HepG2 (cell line): Measurements from ENCODE around the gene WDFY1. TPM values are rescaled to one million over a fixed set of nuclear protein-coding genes. Genes with fewer than 3 reads are reported as not detected.

ENCODE experiments used
- AGO2 ChIP-seq: fragments of 200-400 bp; formaldehyde crosslinking; optimal IDR thresholded peaks from 2 replicates; pipeline ENCODE3; 2017; ENCODE audit warnings: mild to moderate bottlenecking, low read depth, low read length, moderate library complexity
- ELF1 ChIP-seq: sonication (generic); formaldehyde crosslinking; IDR thresholded peaks from 2 replicates; pipeline ENCODE4 v1.4.0; 2020; ENCODE audit warnings: missing genetic modification reagents
- FOXM1 ChIP-seq: sonication (generic); formaldehyde crosslinking; IDR thresholded peaks from 2 replicates; pipeline ENCODE4 v1.5.0; 2020; ENCODE audit warnings: missing genetic modification reagents
- HMGA1 ChIP-seq: sonication (generic); formaldehyde crosslinking; conservative IDR thresholded peaks from 2 replicates; pipeline ENCODE4 v1.4.0; 2020; ENCODE audit warnings: missing genetic modification reagents
- HNF4A ChIP-seq: sonication (generic); formaldehyde crosslinking; IDR thresholded peaks from 2 replicates; pipeline ENCODE4 v1.4.0; 2020; ENCODE audit warnings: missing genetic modification reagents
- IRF2 ChIP-seq: IDR thresholded peaks from 2 replicates; pipeline ENCODE4 v1.6.1; 2018; ENCODE audit warnings: missing genetic modification reagents, missing compliant biosample characterization
- KDM6A ChIP-seq: IDR thresholded peaks from 2 replicates; pipeline ENCODE4 v1.6.1; 2016; ENCODE audit warnings: low read depth
- MAFF ChIP-seq: IDR thresholded peaks from 2 replicates; pipeline ENCODE4 v1.6.1; 2011; ENCODE audit warnings: low read depth, low read length, improper control_type of control experiment
- NFIB ChIP-seq: sonication (generic); formaldehyde crosslinking; IDR thresholded peaks from 2 replicates; pipeline ENCODE4 v1.9.0; 2021; ENCODE audit warnings: missing genetic modification reagents, mild to moderate bottlenecking, borderline replicate concordance
- RBM39 ChIP-seq: fragments of 200-400 bp; formaldehyde crosslinking; IDR thresholded peaks from one replicate; pipeline ENCODE4 v1.6.1; 2018; ENCODE audit warnings: antibody characterized with exemption, mild to moderate bottlenecking, low read depth, low read length; ENCODE audit not compliant: poor library complexity, severe bottlenecking
- RELA ChIP-seq: sonication (generic); formaldehyde crosslinking; IDR thresholded peaks from 2 replicates; pipeline ENCODE4 v1.4.0; 2020; ENCODE audit warnings: missing genetic modification reagents
- SMC3 ChIP-seq: IDR thresholded peaks from 2 replicates; pipeline ENCODE4 v1.6.1; 2011; ENCODE audit warnings: low read length, improper control_type of control experiment
- SP2 ChIP-seq: sonication (generic); formaldehyde crosslinking; IDR thresholded peaks from 2 replicates; pipeline ENCODE4 v1.5.1; 2020; ENCODE audit warnings: mild to moderate bottlenecking, missing genetic modification reagents
- TCF12 ChIP-seq, 2 experiments: fragments of 450-650 bp in 1 of 2; sonication (generic) in 1 of 2; formaldehyde crosslinking in 1 of 2; IDR thresholded peaks; 2 replicates each; pipeline versions ENCODE4 v1.6.1 to v1.8.0; 2017 to 2022; ENCODE audit warnings: antibody characterized with exemption in 1 of 2, mild to moderate bottlenecking in 1 of 2, missing genetic modification reagents in 1 of 2, moderate library complexity in 1 of 2
- WIZ ChIP-seq: sonication (generic); formaldehyde crosslinking; IDR thresholded peaks from 2 replicates; pipeline ENCODE4 v1.5.1; 2020; ENCODE audit warnings: mild to moderate bottlenecking, missing genetic modification reagents
- ZFAT ChIP-seq: sonication (generic); formaldehyde crosslinking; conservative IDR thresholded peaks from 2 replicates; pipeline ENCODE4 v1.8.1; 2023; ENCODE audit warnings: missing genetic modification reagents, inconsistent platforms
- ZNF251 ChIP-seq: sonication (generic); formaldehyde crosslinking; IDR thresholded peaks from 2 replicates; pipeline ENCODE4 v1.9.0; 2021; ENCODE audit warnings: mild to moderate bottlenecking, missing genetic modification reagents
- ZNF678 ChIP-seq: sonication (generic); formaldehyde crosslinking; IDR thresholded peaks from 2 replicates; pipeline ENCODE4 v1.4.0; 2020; ENCODE audit warnings: mild to moderate bottlenecking, missing genetic modification reagents
- ZNF724P ChIP-seq: sonication (generic); formaldehyde crosslinking; IDR thresholded peaks from 2 replicates; pipeline ENCODE4 v1.8.0; 2022; ENCODE audit warnings: missing genetic modification reagents, borderline replicate concordance
- ZNF781 ChIP-seq: sonication (generic); formaldehyde crosslinking; IDR thresholded peaks from 2 replicates; pipeline ENCODE4 v1.5.1; 2020; ENCODE audit warnings: borderline replicate concordance, mild to moderate bottlenecking, missing genetic modification reagents; ENCODE audit errors: not compliant biosample characterization
- ZNF841 ChIP-seq: sonication (generic); formaldehyde crosslinking; IDR thresholded peaks from 2 replicates; pipeline ENCODE4 v1.8.1; 2023; ENCODE audit warnings: missing genetic modification reagents, borderline replicate concordance
- polyA plus RNA-seq, 8 experiments: library from polyadenylated mRNA; depleted of rRNA in 3 of 8; stranded (reverse) in 7 of 8; unstranded in 1 of 8; fragments of >200 nt; fragmentation: Illumina TruSeq in 4 of 8; extraction: Trizol in 4 of 8; gene quantifications; 2 replicates each; pipeline versions ENCODE4 v1.2.1 to v1.2.3, GENCODE V29; 2011 to 2016; ENCODE audit warnings: low read depth in 4 of 8, missing spikeins in 1 of 8, mixed read lengths in 1 of 8; ENCODE audit not compliant: insufficient read depth in 1 of 8
- total RNA-seq, 5 experiments: library from RNA; depleted of rRNA; stranded (reverse); fragments of >200 nt; fragmentation: Illumina TruSeq; extraction: Trizol; gene quantifications; 2 replicates each; pipeline ENCODE4 v1.2.3, GENCODE V29; 2016; ENCODE audit warnings: low read depth in 1 of 5
- TF ChIP-seq, protein P1 (sequence below): sonication (generic); formaldehyde crosslinking; IDR thresholded peaks from 2 replicates; pipeline ENCODE4 v1.4.0; 2020; ENCODE audit warnings: missing genetic modification reagents
- TF ChIP-seq, protein P2 (sequence below): sonication (generic); formaldehyde crosslinking; IDR thresholded peaks from 2 replicates; pipeline ENCODE4 v1.5.0; 2020; ENCODE audit warnings: missing genetic modification reagents

Gene WDFY1
- total and polyA plus RNA-seq, 2 of the 13 experiments (the other 11 are each of a cell fraction or from before 2014, with no cell fraction given): 77.0 to 78.4 TPM

DNA sequence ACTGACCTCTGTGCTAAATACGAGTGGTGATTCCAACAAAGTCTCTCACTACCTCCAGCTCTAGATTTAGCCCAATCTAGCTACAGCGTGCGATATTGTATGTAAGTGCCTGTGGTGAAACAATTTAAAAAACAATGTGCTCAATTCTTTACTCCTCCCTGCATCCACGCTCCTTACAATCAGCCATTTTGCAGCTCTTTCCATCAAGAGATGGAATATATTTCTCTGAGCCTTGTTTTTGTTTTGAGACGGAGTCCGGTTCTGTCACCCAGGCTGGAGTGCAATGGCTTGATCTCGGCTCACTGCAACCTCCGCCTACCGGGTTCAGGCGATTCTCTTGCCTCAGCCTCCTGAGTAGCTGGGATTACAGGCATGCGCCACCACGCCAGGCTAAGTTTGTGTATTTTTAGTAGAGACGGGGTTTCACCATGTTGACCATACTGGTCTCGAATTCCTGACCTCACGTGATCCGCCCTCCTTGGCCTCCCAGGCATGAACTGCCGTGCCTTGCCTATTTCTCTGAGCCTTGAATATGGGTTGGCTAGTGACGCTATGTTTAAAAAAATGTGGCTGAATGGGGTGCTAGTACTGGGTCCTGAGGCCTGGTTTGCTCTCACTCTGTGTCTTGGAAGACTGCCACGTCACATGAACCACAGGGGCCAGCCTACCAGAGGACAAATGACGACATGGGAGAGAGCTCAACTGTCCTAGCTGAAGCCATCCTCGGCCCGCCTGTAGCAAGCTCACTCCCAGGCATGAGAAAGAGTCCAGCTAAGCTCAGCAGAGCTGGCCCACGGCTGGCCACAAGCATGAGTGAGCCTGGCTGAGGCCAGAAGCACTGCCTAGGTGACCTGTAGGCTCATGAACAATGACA, 14.8 kb downstream of the WDFY1 start (continued):
- TF ChIP-seq, protein P1, sequence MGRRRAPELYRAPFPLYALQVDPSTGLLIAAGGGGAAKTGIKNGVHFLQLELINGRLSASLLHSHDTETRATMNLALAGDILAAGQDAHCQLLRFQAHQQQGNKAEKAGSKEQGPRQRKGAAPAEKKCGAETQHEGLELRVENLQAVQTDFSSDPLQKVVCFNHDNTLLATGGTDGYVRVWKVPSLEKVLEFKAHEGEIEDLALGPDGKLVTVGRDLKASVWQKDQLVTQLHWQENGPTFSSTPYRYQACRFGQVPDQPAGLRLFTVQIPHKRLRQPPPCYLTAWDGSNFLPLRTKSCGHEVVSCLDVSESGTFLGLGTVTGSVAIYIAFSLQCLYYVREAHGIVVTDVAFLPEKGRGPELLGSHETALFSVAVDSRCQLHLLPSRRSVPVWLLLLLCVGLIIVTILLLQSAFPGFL (CRISPR knock-in tag): no peak
- TF ChIP-seq ZNF781: peak; percentile 72
- TF ChIP-seq SMC3: peak; percentile 38
- peak; percentile 20; the same call in 1 of the 2 replicates for TF ChIP-seq ZNF724P (CRISPR knock-in tag)
- no peak for TF ChIP-seq AGO2
- no peak for TF ChIP-seq HMGA1 (CRISPR knock-in tag)
- peak; percentile 14; the same call in 1 of the 2 replicates for TF ChIP-seq KDM6A (CRISPR knock-in tag)
- TF ChIP-seq HNF4A (CRISPR knock-in tag): peak; percentile 41; the same call in 1 of the 2 replicates
- no peak for TF ChIP-seq ZNF678
- peak; percentile 40; the same call in 1 of the 2 replicates for TF ChIP-seq IRF2 (CRISPR knock-in tag)
- peak; percentile 50 for TF ChIP-seq RBM39
- no peak for TF ChIP-seq SP2 (CRISPR knock-in tag)
- TF ChIP-seq, protein P2, sequence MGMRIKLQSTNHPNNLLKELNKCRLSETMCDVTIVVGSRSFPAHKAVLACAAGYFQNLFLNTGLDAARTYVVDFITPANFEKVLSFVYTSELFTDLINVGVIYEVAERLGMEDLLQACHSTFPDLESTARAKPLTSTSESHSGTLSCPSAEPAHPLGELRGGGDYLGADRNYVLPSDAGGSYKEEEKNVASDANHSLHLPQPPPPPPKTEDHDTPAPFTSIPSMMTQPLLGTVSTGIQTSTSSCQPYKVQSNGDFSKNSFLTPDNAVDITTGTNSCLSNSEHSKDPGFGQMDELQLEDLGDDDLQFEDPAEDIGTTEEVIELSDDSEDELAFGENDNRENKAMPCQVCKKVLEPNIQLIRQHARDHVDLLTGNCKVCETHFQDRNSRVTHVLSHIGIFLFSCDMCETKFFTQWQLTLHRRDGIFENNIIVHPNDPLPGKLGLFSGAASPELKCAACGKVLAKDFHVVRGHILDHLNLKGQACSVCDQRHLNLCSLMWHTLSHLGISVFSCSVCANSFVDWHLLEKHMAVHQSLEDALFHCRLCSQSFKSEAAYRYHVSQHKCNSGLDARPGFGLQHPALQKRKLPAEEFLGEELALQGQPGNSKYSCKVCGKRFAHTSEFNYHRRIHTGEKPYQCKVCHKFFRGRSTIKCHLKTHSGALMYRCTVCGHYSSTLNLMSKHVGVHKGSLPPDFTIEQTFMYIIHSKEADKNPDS (CRISPR knock-in tag): peak; percentile 79; the same call in 1 of the 2 replicates
- TF ChIP-seq ZFAT: no peak
- TF ChIP-seq MAFF: peak; percentile 57; the same call in 1 of the 2 replicates
- TF ChIP-seq TCF12 (IDR thresholded peaks at IDR 0.05): no peak
- TF ChIP-seq TCF12 (CRISPR knock-in tag; IDR thresholded peaks at IDR 0.05): peak; percentile 56; the same call in 1 of the 2 replicates
- 0 out of 2 replicates have a peak, but pooled peaks have one; percentile 13 for TF ChIP-seq RELA (CRISPR knock-in tag)
- no peak for TF ChIP-seq ZNF841
- no peak for TF ChIP-seq NFIB (CRISPR knock-in tag)
- TF ChIP-seq WIZ (CRISPR knock-in tag): no peak; the same call in 1 of the 2 replicates
- no peak; the same call in 1 of the 2 replicates for TF ChIP-seq ELF1 (CRISPR knock-in tag)
- no peak for TF ChIP-seq FOXM1 (CRISPR knock-in tag)
- 0 out of 2 replicates have a peak, but pooled peaks have one; percentile 33 for TF ChIP-seq ZNF251 (CRISPR knock-in tag)
